ENCODE data around the gene KRCC1. TPM values are rescaled to one million over a fixed set of nuclear protein-coding genes. Genes with fewer than 3 reads are reported as not detected.

KRCC1 gene
- total RNA-seq, 1 donor from 2014 or later, result 21.2 TPM

DNA sequence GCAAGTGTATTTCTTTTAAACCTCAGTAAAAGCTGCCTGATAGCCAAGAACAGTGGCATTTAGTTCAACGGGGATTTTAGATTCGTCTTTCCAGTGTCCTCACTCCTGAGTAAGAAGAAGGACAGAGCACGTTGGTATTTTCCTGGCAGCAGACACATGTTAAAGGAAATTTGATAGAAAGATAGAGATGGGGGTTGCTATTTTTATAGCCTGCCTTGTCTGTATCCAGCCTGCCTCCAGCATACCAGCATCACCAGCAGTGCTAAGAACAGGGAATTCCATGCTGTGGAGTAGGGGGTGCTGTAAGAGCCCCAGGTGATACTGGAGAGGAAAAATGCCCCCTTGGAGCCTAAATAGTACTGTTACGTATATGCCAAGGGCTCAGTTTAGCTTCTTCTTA, 11.0 kb upstream of the KRCC1 start:
- intact Hi-C loops (cut with micrococcal nuclease), result no loop called here
- DNase-seq, result no peak
- Histone ChIP-seq H3K4me1 (no peaks in the 10 kb centered on the region), H3K36me3 (no peaks in the 10 kb centered on the region), H3K27me3 (ENCODE audit: low read depth) (peaks cover 21% of the 10 kb centered on the region), H3K4me3 (peak overlapping the region; percentile 69), H3K9me3 (replicated peaks) (no peaks in the 10 kb centered on the region), H3K27ac (replicated peaks) (peak overlapping the region; percentile 90)
- TF ChIP-seq, protein P1, sequence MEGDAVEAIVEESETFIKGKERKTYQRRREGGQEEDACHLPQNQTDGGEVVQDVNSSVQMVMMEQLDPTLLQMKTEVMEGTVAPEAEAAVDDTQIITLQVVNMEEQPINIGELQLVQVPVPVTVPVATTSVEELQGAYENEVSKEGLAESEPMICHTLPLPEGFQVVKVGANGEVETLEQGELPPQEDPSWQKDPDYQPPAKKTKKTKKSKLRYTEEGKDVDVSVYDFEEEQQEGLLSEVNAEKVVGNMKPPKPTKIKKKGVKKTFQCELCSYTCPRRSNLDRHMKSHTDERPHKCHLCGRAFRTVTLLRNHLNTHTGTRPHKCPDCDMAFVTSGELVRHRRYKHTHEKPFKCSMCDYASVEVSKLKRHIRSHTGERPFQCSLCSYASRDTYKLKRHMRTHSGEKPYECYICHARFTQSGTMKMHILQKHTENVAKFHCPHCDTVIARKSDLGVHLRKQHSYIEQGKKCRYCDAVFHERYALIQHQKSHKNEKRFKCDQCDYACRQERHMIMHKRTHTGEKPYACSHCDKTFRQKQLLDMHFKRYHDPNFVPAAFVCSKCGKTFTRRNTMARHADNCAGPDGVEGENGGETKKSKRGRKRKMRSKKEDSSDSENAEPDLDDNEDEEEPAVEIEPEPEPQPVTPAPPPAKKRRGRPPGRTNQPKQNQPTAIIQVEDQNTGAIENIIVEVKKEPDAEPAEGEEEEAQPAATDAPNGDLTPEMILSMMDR (IDR thresholded peaks at IDR 0.05; ENCODE audit: borderline replicate concordance), result no peak

DNA sequence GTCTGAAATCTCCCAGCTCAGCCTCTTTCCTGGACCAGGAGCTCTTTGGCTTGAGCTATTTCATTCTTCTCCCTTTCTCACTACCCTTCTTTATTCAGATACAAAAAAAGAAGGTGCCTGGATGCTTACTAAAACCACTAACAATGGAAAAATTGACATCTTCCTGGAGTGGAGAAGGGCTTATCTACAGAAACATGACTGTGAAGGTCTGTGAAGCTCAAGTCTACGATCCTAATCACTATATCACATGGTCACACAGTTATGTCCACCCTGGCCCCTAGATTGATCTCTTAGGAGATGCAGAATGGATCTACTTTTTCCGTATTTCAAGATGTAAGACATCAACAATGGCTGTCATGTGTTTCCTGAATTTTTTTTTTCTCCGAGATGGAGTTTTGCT, 5.7 kb upstream of the KRCC1 start:
- Histone ChIP-seq H3K27me3 (ENCODE audit: low read depth) (no peaks in the 10 kb centered on the region), H3K27ac (replicated peaks) (no peak overlapping the region), H3K9me3 (replicated peaks) (no peaks in the 10 kb centered on the region), H3K4me3 (no peak overlapping the region), H3K4me1 (peaks cover under 1% of the 10 kb centered on the region), H3K36me3 (no peaks in the 10 kb centered on the region)
- intact Hi-C loops (cut with micrococcal nuclease), result loop anchor here (5.0 kb wide), 1 partner anchor 101 kb away; no protein-coding TSS in a partner anchor
- DNase-seq, result no peak
- TF ChIP-seq, protein P1 (IDR thresholded peaks at IDR 0.05; ENCODE audit: borderline replicate concordance), result no peak

DNA sequence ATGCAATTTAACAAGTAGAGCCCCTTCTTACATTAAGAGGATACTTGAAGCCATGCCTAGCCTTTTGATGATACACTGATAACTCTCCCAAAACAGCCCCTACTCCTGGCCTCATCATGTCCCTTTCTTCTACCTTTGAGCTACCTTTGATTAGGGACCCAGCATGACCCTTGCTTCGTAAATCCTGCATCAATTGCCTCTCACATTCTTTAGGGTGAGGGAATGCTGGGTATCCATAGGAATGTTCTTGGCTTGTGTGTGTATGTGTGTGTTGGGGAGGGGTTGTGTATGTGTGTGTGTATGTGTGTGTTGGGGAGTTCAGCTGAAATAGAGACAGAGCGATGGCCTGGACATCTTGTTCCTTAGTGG, 5.3 kb upstream of the KRCC1 start:
- H3K36me3 ChIP-seq, result no peaks in the 10 kb centered on the region
- TF ChIP-seq, protein P1 (IDR thresholded peaks at IDR 0.05; ENCODE audit: borderline replicate concordance), result no peak
- no peak overlapping the region for H3K27ac ChIP-seq (replicated peaks)
- no peaks in the 10 kb centered on the region for H3K27me3 ChIP-seq (ENCODE audit: low read depth)
- no peak for DNase-seq
- intact Hi-C loops (cut with micrococcal nuclease), result loop anchor here (5.0 kb wide), 1 partner anchor 101 kb away; no protein-coding TSS in a partner anchor
- no peaks in the 10 kb centered on the region for H3K9me3 ChIP-seq (replicated peaks)
- no peak overlapping the region for H3K4me3 ChIP-seq
- H3K4me1 ChIP-seq, result peaks cover 4% of the 10 kb centered on the region

DNA sequence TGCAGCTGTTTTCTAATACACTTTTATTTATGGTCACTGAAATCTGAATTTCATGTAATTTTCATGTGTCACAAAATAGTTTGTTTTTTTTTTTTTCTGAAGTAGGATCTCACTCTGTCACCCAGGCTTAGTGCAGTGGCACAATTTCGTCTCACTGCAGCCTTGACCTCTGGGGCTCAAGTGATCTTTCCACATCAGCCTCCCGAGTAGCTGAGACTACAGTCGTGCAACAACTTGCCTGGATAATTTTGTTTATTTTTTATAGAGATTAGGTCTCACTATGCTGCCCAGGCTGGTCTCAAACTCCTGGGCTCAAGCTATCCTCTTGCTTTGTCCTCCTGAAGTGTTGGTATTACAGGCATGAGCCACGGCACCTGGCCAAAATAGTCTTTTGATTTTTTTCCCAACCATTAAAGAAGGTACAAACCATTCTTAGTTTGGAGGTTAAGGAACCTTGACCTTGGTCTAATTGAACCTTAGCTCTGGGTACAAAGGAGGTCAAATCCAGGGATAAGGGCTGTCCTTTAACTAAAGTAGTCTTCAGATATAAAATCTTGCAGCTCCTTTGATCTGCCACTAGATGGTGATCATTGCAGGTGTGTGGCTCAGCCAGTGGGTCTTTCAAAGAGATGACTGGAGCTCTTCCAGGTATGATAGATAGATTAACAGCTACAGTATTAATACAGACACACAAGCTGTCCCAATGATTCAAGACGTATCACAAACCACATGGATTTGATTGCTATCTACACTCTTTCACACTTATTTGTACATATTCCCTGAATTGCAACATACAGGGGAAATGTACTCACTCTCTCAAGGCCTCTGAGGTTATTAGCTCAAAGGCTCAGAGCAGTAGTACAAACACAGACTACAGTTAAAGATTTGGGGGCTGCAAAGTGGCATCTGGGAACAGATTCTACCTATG, 4.7 kb upstream of the KRCC1 start:
- no peak overlapping the region for H3K4me3 ChIP-seq
- peaks cover 8% of the 10 kb centered on the region for H3K4me1 ChIP-seq
- no peaks in the 10 kb centered on the region for H3K36me3 ChIP-seq
- no peak overlapping the region for H3K27ac ChIP-seq (replicated peaks)
- intact Hi-C loops (cut with micrococcal nuclease), result loop anchor here (5.0 kb wide), 1 partner anchor 102 kb away; no protein-coding TSS in a partner anchor
- H3K9me3 ChIP-seq (replicated peaks), result no peaks in the 10 kb centered on the region
- H3K27me3 ChIP-seq (ENCODE audit: low read depth), result no peaks in the 10 kb centered on the region
- DNase-seq, result no peak
- TF ChIP-seq, protein P1 (IDR thresholded peaks at IDR 0.05; ENCODE audit: borderline replicate concordance), result peak; percentile 89

DNA sequence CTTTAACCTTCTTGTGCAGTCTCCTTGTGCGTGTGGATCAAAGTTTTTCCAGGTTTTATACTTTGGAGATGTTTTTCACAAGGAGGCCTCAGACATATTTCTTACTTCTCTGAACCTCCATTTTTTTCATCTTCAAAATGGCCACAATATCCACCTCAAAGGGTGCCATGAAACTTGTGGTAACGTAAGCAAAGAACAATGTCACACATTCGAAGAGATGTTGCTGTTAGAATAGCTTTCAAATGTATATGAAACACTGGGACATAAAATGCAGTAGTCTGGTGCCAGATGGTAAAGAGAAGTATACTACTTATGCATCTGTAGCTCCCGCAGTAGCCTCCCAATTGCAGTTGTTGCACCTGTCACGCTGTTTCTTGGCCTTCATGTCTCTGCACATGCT, 2.6 kb upstream of the KRCC1 start:
- peaks cover 29% of the 10 kb centered on the region for H3K4me1 ChIP-seq
- H3K36me3 ChIP-seq, result no peaks in the 10 kb centered on the region
- H3K27me3 ChIP-seq (ENCODE audit: low read depth), result no peaks in the 10 kb centered on the region
- H3K9me3 ChIP-seq (replicated peaks), result no peaks in the 10 kb centered on the region
- intact Hi-C loops (cut with micrococcal nuclease), result no loop called here
- no peak overlapping the region for H3K4me3 ChIP-seq
- no peak for DNase-seq
- TF ChIP-seq, protein P1 (IDR thresholded peaks at IDR 0.05; ENCODE audit: borderline replicate concordance), result no peak
- no peak overlapping the region for H3K27ac ChIP-seq (replicated peaks)

Measured in left ventricle myocardium inferior (tissue), 1 donor.